Ishikawa (cell line): ENCODE data around the gene NQO1.

Experiments
- CEBPB ChIP-seq: IDR thresholded peaks from 2 replicates; pipeline ENCODE4 v1.6.1; 2012
- CREB1 ChIP-seq: IDR thresholded peaks from 2 replicates; pipeline ENCODE4 v1.6.1; 2012; ENCODE audit warnings: low read depth
- EGR1 ChIP-seq: IDR thresholded peaks from 2 replicates; pipeline ENCODE4 v1.6.1; 2012
- EP300 ChIP-seq: IDR thresholded peaks from 2 replicates; pipeline ENCODE4 v1.6.1; 2012; ENCODE audit warnings: borderline replicate concordance
- FOXM1 ChIP-seq: IDR thresholded peaks from 2 replicates; pipeline ENCODE4 v1.6.1; 2012; ENCODE audit warnings: low read depth, borderline replicate concordance
- NFIC ChIP-seq: IDR thresholded peaks from 2 replicates; pipeline ENCODE4 v1.6.1; 2012
- RAD21 ChIP-seq: IDR thresholded peaks from 2 replicates; pipeline ENCODE4 v1.6.1; 2012; ENCODE audit warnings: low read depth
- TAF1 ChIP-seq: IDR thresholded peaks from 2 replicates; pipeline ENCODE4 v1.6.1; 2012; ENCODE audit warnings: low read depth, mild to moderate bottlenecking
- TCF12 ChIP-seq: IDR thresholded peaks from 2 replicates; pipeline ENCODE4 v1.6.1; 2012; ENCODE audit warnings: low read depth
- TEAD4 ChIP-seq: IDR thresholded peaks from 2 replicates; pipeline ENCODE4 v1.6.1; 2012
- YY1 ChIP-seq: IDR thresholded peaks from 2 replicates; pipeline ENCODE4 v1.6.1; 2012; ENCODE audit warnings: low read depth
- ZBTB7A ChIP-seq: IDR thresholded peaks from 2 replicates; pipeline ENCODE4 v1.6.1; 2012; ENCODE audit warnings: low read depth
- TF ChIP-seq, protein P1 (sequence below): IDR thresholded peaks from 2 replicates; pipeline ENCODE4 v1.6.1; 2012
- TF ChIP-seq, protein P2 (sequence below): IDR thresholded peaks from 2 replicates; pipeline ENCODE4 v1.6.1; 2012
- TF ChIP-seq, protein P3 (sequence below): IDR thresholded peaks from 2 replicates; pipeline ENCODE4 v1.6.1; 2012; ENCODE audit warnings: low read depth, mild to moderate bottlenecking

The NQO1 gene

DNA sequence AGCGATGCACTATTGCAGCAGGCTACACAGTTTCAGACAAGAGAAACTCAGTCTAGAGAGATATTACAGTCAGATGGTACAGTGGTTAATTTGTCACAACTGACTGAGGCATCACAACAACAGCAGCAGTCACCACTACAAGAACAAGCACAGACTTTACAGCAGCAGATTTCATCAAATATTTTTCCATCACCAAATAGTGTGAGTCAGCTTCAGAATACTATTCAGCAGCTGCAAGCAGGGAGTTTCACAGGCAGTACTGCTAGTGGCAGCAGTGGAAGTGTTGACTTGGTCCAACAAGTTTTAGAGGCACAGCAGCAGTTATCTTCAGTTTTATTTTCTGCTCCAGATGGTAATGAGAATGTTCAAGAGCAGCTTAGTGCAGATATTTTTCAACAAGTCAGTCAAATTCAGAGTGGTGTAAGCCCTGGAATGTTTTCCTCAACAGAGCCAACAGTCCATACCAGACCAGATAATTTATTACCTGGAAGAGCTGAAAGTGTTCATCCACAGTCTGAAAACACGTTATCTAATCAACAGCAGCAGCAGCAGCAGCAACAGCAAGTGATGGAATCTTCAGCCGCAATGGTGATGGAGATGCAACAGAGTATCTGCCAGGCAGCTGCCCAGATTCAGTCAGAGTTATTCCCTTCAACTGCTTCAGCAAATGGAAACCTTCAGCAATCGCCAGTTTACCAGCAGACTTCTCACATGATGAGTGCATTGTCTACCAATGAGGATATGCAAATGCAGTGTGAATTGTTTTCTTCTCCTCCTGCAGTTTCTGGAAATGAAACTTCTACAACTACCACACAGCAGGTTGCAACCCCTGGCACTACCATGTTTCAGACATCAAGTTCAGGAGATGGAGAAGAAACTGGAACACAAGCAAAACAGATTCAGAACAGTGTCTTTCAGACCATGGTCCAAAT, 34.1 kb downstream of the NQO1 start:
- TF ChIP-seq ZBTB7A: no peak
- TF ChIP-seq RAD21: no peak
- TF ChIP-seq TCF12: no peak
- no peak for TF ChIP-seq CREB1
- no peak for TF ChIP-seq YY1
- TF ChIP-seq EP300: no peak
- no peak for TF ChIP-seq TEAD4
- TF ChIP-seq, protein P1, sequence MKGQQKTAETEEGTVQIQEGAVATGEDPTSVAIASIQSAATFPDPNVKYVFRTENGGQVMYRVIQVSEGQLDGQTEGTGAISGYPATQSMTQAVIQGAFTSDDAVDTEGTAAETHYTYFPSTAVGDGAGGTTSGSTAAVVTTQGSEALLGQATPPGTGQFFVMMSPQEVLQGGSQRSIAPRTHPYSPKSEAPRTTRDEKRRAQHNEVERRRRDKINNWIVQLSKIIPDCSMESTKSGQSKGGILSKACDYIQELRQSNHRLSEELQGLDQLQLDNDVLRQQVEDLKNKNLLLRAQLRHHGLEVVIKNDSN: no peak
- TF ChIP-seq, protein P2, sequence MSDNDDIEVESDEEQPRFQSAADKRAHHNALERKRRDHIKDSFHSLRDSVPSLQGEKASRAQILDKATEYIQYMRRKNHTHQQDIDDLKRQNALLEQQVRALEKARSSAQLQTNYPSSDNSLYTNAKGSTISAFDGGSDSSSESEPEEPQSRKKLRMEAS: no peak
- TF ChIP-seq CEBPB: no peak
- TF ChIP-seq FOXM1: no peak
- no peak for TF ChIP-seq EGR1
- TF ChIP-seq, protein P3, sequence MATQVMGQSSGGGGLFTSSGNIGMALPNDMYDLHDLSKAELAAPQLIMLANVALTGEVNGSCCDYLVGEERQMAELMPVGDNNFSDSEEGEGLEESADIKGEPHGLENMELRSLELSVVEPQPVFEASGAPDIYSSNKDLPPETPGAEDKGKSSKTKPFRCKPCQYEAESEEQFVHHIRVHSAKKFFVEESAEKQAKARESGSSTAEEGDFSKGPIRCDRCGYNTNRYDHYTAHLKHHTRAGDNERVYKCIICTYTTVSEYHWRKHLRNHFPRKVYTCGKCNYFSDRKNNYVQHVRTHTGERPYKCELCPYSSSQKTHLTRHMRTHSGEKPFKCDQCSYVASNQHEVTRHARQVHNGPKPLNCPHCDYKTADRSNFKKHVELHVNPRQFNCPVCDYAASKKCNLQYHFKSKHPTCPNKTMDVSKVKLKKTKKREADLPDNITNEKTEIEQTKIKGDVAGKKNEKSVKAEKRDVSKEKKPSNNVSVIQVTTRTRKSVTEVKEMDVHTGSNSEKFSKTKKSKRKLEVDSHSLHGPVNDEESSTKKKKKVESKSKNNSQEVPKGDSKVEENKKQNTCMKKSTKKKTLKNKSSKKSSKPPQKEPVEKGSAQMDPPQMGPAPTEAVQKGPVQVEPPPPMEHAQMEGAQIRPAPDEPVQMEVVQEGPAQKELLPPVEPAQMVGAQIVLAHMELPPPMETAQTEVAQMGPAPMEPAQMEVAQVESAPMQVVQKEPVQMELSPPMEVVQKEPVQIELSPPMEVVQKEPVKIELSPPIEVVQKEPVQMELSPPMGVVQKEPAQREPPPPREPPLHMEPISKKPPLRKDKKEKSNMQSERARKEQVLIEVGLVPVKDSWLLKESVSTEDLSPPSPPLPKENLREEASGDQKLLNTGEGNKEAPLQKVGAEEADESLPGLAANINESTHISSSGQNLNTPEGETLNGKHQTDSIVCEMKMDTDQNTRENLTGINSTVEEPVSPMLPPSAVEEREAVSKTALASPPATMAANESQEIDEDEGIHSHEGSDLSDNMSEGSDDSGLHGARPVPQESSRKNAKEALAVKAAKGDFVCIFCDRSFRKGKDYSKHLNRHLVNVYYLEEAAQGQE: no peak
- TF ChIP-seq TAF1: no peak
- TF ChIP-seq NFIC: no peak

DNA sequence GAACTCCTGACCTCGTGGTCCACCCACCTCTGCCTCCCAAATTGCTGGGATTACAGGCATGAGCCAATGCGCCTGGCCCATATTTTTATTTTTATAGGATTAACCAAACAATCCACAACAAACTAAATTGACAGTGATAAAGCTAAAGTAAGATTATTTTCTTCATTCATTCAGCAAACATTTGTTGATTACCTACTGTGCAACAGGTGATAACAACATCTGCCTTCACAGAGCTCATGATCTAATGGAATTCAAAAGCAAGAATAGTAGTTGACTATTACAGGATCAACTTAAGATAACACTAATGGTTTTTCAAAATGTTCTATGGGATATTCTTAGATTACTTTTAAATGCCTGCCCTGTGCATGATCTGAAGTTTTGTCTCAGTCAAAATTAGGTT, 37.8 kb downstream of the NQO1 start:
- TF ChIP-seq TCF12 (no peak), EP300 (no peak), CREB1 (no peak), YY1 (no peak), NFIC (no peak), TAF1 (no peak), TEAD4 (no peak), CEBPB (no peak), ZBTB7A (no peak), FOXM1 (no peak), EGR1 (no peak), RAD21 (no peak)
- TF ChIP-seq, protein P1: no peak
- TF ChIP-seq, protein P3: no peak
- TF ChIP-seq, protein P2: no peak

DNA sequence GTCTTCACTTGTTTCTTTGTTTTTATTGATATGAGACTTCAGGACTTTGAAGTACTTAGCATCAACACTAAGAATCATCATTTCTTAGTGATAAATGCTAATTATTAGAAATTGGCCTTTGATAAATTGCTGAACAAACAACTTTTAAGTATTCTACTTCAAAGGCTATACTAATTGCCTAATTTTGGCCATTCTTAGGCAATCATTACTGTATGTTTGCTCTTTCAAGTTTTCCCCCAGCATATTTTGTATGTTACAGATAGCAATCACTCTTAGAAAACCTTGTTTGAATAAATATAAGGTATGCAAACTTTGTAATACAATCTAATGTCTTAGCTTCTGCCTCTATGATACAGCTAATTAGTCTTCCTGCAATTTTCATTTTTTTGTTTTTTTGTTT, 46.0 kb downstream of the NQO1 start:
- TF ChIP-seq TEAD4: no peak
- TF ChIP-seq CEBPB: no peak

DNA sequence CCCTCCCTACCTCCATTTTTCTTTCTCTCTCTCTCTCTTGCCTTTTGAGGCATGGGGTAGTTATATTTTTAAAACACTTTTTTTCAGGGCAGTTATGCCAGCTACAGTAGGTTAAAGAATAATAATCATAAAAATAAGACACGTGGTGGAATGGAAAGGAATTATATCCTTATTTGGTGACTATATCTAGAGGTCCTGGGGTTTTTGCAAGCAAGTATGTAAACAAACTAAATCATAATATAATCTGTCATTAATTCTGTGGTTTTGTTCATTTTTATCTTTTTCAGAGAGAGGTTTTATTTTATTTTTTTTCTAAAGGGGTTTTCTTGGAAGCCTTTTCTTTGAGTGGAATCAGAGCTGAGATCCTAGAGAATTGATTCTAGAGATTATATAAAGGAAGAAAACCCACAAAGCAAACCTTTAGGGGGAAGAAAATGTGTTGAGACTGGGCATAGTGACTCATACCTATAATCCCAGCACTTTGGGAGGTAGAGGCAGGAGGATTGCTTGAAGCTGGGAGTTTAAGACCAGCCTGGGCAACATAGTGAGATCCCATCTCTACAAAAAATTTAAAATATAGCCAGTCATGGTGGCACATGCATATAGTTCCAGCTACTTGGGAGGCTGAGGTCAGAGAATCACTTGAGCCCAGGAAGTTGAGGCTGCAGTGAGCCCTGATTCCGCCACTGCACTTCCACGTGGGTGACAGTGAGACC, 53.2 kb downstream of the NQO1 start:
- TF ChIP-seq, protein P2: no peak
- TF ChIP-seq TCF12 (no peak), CREB1 (no peak), TAF1 (no peak)

DNA sequence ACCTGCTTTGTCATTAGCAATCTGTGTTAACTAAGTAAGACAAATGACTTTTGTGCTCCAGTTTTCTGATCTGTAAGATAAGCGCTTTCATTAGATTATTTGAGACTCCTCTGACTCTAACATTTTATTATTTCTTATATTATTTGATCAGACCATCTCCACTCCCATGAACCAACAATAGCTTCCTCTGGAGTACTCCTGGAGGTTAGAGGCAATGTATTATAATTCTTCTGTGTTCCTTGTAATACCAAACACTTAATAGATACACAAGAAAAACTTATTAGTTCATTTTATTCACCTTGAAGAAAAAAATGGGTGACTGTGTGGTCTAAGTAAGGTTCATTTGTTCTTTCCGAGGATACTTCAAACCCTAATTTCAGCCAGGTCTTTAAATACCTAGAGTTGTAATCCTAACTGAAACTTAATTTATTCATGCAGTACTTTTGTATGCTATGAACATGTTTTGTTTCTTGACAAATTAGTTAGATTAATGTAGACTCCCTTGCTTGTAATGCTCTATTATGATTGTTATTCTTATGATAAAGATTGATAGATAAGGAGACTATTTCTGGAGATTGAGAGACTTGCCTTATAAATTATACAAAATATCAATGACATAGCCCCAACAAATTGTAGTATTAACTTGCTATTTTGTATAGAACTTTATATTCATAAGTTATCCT, 53.9 kb downstream of the NQO1 start:
- no peak for TF ChIP-seq FOXM1
- TF ChIP-seq, protein P3: no peak
- no peak for TF ChIP-seq TEAD4
